HG02763 (cell line): ENCODE results near the gene ATXN10.
"Not testable (repeated sequence)": the region's sequence is repeated elsewhere in the genome, so short reads cannot be mapped to it uniquely, and the experiment has no call there.

ENCODE experiments used
- ATAC-seq: cut with Tn5 transposase; IDR thresholded peaks from one replicate; pipeline ENCODE4 v1.9.1; 2021; ENCODE audit warnings: mild to moderate bottlenecking, moderate library complexity; ENCODE audit not compliant: unreplicated experiment

The ATXN10 gene

DNA sequence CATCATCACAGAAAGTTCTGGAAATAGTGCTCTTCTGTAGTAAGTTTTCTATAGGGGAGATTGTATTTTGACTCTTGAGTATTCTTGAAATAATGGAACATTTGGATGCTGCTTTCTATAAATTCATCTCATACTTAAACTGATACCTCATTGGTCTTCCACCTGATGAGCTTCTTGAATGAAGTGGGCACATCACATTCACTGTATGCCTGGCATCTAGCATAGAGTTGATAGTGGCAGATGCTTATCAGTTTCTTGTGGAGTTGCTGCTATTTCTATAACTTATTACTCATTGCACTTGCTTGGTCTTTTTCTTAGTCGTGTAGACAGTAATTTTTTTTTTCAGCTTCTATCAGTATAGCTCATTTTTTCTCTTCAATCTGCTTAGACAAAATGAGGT lies 5.4 kb downstream of the ATXN10 start:
- no peak for ATAC-seq

DNA sequence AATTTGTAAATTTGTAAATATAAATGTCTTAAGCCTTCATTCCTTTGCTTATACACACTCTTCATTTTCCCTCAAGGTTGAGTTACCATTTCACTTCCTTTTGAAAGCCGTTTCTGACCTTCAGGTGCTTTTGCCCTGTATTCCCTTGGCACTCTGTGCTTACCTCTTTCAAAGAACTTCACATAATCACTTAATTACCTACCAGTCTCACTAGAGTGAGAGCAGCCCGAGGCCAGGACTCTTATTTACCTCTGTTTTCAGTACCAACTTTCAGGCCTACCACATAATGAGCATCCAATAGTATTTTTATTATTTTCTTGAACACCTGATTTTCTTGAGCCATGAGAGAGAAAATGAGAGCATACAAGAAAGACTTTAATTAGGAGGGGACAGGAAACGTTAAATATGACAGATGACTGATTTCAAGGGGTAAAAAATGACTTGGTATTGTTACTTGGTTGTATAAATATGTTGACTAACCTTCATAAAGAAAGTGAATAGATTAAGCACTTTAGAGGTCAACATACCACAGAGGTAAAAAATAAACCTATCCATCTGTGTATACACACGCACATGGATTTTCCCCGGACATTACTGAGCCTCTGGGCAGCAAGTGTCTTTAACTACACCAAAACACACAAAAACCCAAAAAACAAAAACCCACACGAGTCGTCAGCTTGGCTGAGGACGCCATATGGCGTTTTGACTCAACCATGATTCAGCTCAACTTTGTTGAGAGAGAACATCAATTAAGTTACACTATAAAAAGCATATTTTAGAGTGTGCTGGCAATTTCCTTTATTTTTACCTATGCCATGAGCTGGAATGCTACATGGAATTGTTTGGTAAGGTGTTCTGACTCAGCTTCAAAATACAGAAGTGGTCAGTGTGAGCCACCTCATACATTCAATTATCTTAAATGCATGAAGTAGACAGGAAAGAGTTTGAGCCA lies 7.6 kb downstream of the ATXN10 start:
- no peak for ATAC-seq

DNA sequence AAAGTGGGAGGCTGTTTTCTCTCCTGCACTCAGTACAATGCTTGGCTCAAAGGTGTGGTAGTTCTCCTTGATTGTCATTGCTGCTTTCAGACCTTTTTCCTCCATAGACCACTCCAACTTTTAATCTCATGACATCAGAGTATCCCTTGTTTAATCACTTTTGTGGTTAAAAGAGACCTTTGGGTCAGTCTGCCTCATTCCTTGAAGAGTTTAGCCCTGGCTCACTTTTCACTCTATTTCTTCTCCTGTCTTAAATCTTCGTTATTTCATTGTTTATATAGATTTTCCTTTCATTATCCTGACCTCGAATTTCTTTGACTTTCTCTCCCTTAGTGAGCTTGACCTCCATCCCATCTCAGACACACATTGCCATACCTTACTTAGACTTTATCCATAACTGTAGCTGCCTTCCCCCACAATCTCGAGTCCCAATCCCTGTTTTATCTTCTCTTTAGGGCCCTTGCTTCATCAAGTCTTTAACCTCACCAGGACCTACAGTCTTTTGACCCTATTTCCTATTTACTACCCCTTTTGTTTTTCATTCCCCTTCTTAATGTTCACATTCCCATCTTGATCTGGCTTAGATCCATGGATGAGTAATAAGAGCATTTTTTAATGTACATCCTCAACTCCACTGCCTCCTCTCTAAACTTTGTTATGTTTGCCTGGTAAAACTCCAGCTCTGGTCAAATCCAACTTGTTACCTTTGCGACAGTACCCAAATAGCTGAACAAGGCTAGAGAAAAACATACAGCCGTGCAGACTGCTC lies 9.5 kb downstream of the ATXN10 start:
- no peak for ATAC-seq

DNA sequence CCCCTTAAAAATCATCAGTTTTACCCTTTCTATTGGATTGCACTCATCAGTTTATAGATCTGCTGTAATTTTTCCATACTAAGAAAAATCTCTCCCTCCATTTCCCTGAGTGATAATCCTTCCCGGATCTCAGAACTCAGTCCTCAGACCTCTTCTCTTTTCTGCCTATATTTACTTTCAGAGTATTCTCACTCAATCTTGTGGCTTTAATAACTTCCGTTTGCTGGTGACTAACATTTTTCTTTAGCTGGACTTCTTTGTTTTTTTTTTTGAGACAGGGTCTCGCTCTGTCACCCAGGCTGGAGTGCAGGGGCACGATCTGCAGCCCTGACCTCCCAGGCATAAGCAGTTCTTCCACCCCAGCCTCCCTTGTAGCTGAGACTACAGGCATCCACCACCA lies 10.4 kb downstream of the ATXN10 start:
- ATAC-seq, result no peak

- ATAC-seq, result not testable (repeated sequence)
Measured at GRCh38 chr22:45682773-45683172, 11.1 kb downstream of the ATXN10 start.

DNA sequence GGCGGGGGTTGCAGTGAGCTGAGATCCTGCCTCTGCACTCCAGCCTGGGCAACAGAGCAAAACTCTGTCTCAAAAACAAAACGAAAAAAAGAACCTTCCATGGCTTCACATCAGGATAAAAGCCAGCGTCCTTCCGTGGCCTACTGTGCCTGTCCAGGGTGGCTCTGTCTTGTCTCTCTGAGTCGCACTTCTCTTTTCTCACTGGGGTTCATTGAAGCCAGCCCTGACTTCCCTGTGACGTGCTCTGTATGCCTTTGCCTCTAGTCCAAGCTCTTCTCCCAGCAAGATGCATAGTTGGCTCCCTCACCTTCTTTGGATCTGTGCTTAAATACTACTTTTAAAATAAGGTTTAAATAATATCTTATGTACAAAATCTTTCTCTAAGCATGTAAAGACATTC lies 11.6 kb downstream of the ATXN10 start:
- no peak for ATAC-seq

DNA sequence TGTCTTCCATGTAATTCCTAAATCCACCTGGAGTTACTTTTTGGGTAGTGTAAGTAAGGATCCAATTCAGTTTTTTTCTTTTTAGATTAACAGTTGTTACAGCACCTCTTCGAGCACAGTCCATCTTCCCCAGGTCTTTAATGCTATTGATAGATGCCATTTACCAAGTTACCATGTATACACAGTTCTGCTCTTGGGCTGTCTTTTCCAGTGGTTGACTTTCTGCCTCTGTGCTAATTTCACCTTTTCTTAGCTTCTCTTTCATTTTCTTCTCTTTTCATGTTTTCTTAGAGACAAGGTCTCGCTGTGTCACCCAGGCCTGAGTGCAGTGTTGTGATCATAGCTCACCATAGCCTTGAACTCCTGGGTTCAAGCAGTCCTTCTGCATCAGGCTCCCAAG lies 12.0 kb downstream of the ATXN10 start:
- ATAC-seq, result no peak

GRCh38 chr22:45684169-45684568 lies 12.5 kb downstream of the ATXN10 start:
- ATAC-seq, result no peak

DNA sequence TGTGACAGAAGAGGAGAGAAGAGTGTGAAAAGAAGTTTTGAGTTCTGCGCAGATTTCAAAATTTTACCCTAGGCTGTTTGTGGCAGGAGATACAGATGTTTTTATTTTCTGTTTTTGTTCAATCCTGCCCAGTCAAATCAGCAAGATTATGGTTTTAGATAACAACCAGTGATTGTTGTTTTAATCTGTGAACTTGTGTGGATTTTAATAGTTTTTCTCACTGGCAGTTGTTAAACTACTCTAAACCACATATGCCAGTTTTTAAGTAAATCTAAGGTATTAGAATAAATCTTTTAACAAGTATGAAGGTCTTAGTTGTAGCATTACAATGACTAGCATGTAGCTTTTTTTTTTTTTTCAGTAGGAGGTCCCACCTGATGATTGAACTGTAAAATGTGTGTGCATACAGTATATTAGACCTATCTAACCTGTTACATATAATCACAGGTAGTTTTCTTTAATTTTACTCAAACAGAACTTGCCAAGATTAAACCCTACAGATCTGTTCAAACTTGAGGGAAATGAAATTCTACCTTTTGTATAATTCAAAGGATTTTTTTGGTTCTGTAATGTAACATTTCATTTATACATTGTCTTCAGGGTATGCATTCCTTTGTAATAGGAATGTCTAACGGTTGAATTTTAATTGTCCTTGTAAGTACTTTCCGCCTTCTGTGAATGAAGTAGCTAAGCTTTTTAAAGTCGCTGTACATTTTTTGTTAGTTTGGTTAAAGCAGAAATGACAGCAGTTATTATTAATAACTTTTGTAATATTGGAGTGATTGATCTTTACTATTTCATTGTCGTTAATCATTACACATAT lies 13.3 kb downstream of the ATXN10 start:
- ATAC-seq, result no peak

- no peak for ATAC-seq
Measured at GRCh38 chr22:45686004-45686403, 14.4 kb downstream of the ATXN10 start.

DNA sequence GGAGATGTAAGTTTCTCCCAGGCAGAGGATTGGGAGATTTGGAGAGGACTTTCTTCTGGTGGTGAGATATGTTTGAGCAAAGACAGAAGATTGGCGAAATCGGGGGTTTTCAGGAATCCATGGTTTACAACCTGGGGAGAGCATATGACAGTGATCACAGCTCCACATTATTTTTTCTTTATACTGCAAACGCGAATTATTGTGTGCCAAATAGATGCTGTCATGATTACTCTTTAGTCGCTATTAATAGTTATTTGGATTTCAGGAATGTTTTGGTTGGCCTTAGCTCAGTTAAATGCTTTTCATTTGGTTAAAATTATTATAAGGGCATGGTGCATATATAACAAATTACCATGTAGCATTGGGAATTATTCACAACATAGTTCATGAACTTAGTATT lies 15.2 kb downstream of the ATXN10 start:
- no peak for ATAC-seq

DNA sequence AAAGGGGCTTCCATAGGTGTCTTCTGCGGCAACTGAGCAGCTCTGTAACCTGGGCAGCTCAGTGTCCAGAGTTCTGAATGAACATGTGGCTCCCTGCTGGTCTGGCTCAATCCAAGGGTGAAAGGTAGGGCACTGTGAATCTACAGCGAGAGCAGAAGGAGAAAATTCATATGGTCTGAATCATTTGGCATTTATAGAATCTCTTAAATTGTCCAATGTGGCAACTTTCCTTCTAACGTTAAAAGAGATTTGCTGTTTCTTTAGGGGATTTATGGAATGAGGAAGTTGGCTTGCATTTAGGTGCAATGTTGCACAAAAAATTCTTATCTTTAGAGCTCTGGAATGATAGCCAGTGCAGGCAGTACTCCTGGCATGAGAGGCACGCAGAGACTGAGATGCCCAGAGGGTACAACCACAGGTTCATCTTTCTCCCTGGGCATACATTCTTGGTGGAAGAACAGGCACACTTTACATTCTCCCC lies 17.0 kb downstream of the ATXN10 start:
- no peak for ATAC-seq

DNA sequence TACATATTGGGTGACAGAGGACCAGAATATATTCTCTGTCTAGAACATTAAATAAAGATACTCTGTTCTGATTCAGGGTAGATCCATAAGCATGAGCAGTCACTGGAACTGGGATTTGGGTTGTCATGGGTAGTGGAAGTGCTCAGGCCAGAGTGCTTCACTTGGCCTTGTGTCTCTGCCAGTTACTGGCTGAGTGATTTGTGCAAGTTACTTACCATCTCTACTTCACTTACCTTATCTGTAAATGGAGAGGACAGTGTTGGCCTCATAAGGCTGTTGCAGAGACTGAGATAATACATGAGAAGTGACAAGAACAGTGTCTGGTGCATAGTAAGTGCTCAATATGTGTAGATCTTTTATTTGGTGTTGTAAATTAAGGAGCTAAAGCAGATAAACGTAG lies 17.6 kb downstream of the ATXN10 start:
- ATAC-seq, result no peak

DNA sequence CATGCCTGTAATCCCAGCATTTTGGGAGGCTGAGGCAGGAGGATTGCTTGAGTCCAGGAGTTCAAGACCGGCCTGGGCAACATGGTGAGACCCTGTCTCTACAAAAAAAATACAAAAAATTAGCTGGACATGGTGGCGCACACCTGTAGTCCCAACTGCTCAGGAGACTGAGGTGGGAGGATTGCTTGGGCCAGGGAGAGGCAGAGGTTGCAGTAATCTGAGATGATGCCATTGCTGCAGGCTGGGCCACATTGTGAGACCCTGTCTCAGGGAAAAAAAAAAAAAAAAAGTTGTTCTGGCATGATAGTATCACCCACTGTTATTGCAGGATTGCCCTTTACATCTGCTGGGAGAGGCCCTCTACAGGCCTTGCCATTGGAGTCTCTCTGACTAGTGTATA lies 18.4 kb downstream of the ATXN10 start:
- ATAC-seq, result no peak

DNA sequence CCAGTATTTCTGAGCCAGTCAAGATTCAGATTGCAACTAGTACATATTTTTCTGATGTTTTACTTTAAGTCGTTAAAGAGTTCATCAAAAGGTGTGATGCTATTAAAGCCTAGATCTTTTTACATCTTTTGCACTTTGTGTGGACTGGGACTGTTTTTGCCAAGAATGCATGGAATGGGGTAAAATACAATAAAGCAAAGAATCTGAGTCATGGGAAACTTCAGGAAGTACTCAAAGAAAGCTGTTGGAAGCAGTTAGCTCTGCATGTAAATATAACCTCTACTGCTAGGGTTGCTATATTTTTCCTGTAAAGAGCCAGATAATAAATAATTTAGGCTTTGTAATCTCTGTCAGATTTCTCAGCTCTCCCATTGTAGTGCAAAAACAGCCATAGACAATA lies 20.9 kb downstream of the ATXN10 start:
- ATAC-seq, result no peak

- no peak for ATAC-seq
Measured at GRCh38 chr22:45693835-45694234, 22.2 kb downstream of the ATXN10 start.

GRCh38 chr22:45696227-45696626 lies 24.6 kb downstream of the ATXN10 start:
- no peak for ATAC-seq

GRCh38 chr22:45698094-45698493 lies 26.5 kb downstream of the ATXN10 start:
- ATAC-seq, result no peak

DNA sequence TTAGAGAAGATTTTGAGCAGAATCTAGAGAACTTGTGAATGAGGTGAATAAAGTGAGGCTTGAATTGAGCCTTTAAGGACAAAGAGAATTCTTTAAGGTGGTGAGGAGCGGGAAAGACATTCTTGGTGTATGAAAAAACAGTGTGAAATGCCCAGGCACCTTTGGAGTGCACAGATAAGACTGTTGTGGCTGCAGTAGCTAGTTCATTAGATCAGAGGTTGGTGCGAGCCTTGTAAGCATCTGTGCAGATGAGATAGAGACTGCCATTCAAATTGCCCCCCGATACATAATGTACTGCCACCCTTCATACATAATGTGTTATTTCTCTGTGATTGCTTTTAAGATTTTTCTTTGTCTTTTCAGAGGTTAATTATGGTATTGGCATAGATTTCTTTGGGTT lies 31.3 kb downstream of the ATXN10 start:
- no peak for ATAC-seq

DNA sequence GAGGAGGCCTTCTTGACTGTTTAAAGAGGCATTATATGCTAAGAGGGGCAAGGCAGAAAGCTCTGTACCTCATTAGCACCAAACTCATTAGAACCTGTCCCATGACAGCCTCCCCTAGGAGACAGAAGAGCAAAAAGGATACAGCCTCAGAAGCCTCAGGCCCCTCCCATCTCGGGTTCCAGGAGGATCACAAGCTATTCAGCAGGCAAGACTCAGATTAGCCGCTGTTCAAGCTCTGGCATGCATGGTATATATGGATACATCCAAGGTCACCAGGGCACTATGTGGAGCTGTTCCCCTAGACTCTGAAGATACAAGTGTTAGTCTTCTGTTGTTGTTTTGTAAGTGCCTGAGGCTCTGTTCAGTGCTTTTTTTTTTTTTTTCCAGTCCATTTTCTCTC lies 32.1 kb downstream of the ATXN10 start:
- ATAC-seq, result no peak

DNA sequence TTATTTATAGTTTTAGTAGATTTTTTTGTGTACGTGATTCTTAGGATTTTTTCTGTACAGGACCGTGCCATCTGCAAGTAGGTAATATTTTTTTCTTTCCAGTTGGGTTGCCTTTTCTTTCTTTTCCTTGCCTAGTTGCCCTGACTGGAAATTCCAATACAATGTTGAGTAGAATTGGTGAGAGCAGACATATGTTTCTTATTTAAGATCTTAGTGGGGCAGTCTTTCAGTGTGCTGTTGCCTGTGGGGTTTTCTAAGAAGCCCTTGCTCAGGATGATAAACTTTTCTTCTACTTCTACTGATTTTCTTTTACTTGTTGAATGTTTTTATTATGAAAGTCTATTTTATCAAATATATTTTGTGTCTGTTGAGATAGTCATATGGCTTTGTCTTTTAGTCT lies 33.0 kb downstream of the ATXN10 start:
- ATAC-seq, result no peak
